Stomach (tissue), 4 donors: Measurements from ENCODE around the gene NEURL1B.

Source experiments
- CTCF ChIP-seq, 7 experiments: fragments of 450-650 bp in 4 of 7; fragments of 200-600 bp in 3 of 7; sonication (generic) in 3 of 7; IDR thresholded peaks; one replicate each; pipeline ENCODE4 v1.5.1; 2016 to 2019; ENCODE audit warnings: antibody characterized with exemption in 7 of 7, control low read depth in 2 of 7, mild to moderate bottlenecking in 1 of 7
- POLR2A ChIP-seq, 4 donors: fragments of 450-650 bp; IDR thresholded peaks; one replicate each; pipeline ENCODE4 v1.6.1; 2016; ENCODE audit warnings: antibody characterized with exemption in 4 of 4, control low read depth in 2 of 4, mild to moderate bottlenecking in 1 of 4, moderate library complexity in 1 of 4

- TF ChIP-seq POLR2A (IDR thresholded peaks at IDR 0.05) (no peak), CTCF (IDR thresholded peaks at IDR 0.05) (no peak)
Observed at GRCh38 chr5:172715931-172716682, 75.0 kb downstream of the NEURL1B start.
